GM21529 (cell line): ENCODE results near the gene ADAMTSL4.
"Not testable (repeated sequence)": the region's sequence is repeated elsewhere in the genome, so short reads cannot be mapped to it uniquely, and the experiment has no call there.

Experiments used
- ATAC-seq: cut with Tn5 transposase; IDR thresholded peaks from one replicate; pipeline ENCODE4 v1.9.1; 2021; ENCODE audit not compliant: unreplicated experiment

The ADAMTSL4 gene

DNA sequence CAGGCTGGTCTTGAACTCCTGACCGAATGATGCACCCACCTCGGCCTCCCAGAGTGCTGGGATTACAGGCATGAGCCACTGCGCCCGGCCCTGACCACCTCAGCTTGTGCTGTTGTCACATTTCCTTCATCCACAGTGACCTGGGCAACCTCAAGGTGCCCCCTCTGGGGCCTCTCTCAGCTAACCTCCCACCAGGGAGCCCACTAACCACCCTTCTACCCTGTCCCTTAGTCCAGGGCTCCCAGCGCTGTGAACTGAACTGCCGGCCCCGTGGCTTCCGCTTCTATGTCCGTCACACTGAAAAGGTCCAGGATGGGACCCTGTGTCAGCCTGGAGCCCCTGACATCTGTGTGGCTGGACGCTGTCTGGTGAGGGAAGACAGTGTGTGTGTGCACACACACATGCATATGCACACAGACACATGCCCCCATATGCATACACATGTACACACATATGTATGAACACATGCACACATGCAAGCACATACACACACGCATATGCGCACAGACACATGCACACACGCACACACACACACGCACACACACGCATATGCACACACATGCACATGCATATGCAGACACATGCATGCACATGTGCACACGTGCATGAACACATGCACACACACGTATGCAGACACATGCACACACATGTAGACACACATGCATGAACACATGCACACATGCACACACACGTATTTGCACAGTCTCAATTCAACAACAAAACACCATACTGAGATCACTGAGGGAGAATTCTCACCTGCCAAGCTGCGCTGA is 6.2 kb downstream of the ADAMTSL4 start:
- no peak for ATAC-seq

GRCh38 chr1:150555971-150556865 is 7.0 kb downstream of the ADAMTSL4 start:
- no peak for ATAC-seq

GRCh38 chr1:150557065-150557600 is 7.9 kb downstream of the ADAMTSL4 start:
- no peak for ATAC-seq

DNA sequence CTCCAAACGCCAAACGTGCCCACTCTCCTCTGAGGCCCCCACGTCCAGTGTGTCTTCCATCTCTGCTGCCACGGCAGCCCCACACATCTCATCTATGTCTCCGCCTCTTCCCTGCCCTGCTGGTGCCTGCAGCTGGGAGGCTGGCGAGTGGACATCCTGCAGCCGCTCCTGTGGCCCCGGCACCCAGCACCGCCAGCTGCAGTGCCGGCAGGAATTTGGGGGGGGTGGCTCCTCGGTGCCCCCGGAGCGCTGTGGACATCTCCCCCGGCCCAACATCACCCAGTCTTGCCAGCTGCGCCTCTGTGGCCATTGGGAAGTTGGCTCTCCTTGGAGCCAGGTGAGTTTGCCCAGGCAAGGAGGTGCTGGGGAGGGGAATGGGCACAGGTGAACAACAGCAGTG is 8.6 kb downstream of the ADAMTSL4 start:
- ATAC-seq, result no peak

- no peak for ATAC-seq
Observed at GRCh38 chr1:150558303-150558704, 9.1 kb downstream of the ADAMTSL4 start.

- no peak for ATAC-seq
Observed at GRCh38 chr1:150558761-150559655, 9.8 kb downstream of the ADAMTSL4 start.

DNA sequence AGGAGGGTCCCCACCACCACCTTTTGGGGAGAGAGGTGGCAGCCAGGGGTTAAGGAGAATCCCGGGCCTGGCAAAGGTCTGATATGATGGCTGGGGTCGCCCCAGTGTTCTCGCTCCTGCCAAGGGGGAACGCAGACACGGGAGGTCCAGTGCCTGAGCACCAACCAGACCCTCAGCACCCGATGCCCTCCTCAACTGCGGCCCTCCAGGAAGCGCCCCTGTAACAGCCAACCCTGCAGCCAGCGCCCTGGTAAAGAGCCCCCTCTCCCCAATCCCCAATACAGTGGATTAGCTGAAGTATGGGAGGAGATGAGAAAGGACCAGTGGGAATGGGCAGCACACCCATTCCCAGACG is 10.4 kb downstream of the ADAMTSL4 start:
- no peak for ATAC-seq

DNA sequence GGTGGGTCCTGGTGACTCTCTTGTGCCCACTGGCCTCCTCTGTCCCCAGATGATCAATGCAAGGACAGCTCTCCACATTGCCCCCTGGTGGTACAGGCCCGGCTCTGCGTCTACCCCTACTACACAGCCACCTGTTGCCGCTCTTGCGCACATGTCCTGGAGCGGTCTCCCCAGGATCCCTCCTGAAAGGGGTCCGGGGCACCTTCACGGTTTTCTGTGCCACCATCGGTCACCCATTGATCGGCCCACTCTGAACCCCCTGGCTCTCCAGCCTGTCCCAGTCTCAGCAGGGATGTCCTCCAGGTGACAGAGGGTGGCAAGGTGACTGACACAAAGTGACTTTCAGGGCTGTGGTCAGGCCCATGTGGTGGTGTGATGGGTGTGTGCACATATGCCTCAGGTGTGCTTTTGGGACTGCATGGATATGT is 10.8 kb downstream of the ADAMTSL4 start:
- no peak for ATAC-seq

GRCh38 chr1:150560576-150561253 is 11.5 kb downstream of the ADAMTSL4 start:
- peak; percentile 35 for ATAC-seq

DNA sequence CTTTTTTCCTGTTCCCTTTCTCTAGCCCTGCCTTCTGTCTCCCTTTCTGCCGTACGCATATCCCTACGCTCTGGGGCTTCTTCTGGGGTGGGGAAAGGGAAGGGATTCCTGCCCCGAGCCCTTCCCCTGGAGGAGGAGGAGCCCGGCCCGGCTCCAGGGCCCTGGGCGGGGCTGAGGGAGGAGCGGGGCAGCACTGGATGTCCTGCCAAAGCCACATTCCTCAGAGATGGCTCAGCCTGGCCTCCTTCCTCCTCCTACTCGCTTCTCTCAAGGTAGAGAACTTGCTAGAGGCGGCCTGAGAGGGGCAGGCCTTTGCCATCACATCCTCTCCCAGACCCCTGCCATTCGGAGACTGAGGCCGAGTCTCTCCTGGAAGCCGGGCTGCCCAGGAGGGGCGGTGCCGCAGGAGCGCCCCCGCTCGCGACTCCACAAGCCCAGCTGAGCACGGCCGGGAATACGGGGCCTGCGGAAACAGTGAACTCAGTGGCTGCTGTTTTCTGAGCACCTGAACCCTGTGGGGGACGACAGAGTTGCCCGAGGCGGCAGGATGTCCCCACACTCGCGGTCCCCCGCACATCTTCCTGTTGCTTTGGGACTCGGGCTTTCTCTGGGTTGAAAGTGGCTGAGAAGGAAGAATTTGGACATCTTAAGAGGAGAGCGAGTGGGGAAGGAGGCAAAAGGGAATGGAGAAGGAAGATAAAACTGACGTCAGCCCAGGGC is 12.2 kb downstream of the ADAMTSL4 start:
- ATAC-seq, result peak; percentile 22

GRCh38 chr1:150561974-150562445 is 12.8 kb downstream of the ADAMTSL4 start:
- peak; percentile 38 for ATAC-seq

- ATAC-seq, result peak; percentile 34
Observed at GRCh38 chr1:150562446-150563339, 13.5 kb downstream of the ADAMTSL4 start.

DNA sequence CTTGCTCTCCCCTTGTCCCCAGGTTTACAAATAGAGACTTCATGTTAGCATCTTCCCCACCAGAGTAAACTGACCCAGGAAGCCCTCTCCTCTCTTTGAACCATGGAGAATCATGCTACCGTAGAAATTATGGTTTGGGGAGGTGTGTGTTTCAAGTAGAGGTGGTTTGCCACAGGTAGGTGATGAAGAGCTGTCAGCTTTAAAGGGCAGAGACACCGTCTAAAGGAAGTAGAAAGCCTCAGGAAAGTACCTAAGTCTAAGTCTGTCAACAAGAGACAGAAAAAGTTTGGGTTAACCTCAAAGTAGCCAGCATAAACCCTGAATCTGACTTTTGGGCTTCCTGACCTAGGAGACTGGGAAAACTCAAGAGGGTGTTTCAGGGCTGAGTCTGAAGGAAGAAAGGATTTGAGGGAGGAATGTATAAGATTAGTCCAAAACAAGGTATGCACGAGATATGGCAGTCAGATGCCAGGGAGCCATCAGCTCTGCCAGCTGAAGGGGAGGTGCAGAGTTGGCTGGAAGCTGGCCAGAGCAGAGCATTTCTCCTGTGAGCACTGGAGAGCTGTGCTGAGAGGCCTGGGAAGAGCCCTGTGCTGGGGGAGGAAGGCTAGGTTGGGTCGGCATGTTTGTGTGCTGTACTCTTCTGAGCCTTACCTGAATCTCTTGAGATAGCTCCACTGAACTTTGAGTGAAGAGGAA is 14.3 kb downstream of the ADAMTSL4 start:
- no peak for ATAC-seq

GRCh38 chr1:150564051-150564991 is 15.1 kb downstream of the ADAMTSL4 start:
- ATAC-seq, result no peak

DNA sequence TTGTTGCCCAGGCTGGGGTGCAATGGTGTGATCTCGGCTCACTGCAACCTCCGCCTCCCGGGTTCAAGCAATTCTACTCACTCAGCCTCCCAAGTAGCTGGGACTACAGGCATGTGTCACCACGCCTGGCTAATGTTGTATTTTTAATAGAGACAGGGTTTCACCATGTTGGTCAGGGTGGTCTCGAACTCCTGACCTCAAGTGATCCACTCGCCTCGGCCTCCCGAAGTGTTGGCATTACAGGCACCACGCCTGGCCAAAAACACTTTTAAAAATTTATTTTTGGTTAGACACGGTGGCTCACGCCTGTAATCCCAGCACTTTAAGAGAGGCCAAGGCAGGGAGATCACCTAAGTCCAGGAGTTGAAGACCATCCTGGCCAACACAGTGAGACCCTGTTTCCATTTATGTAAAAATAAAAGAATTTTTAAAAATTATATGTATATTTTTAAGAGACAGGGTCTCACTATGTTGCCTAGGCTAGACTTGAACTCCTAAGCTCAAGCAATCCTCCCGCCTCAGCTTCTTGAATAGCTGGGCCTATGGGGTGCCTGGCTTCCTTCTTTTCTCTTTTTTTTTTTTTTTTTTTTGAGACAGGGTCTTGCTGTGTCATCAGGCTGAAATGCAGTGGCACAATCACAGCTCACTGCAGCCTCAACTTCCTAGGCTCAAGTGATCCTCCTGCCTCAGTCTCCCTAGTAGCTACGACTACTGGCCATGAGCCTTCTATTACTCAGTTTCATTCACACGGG is 16.2 kb downstream of the ADAMTSL4 start:
- not testable (repeated sequence) for ATAC-seq
